HEK293 (cell line): Measurements from ENCODE around the gene VEZF1.
A peak's percentile ranks its signal among the peaks of the same experiment; 100 is the strongest.

Source experiments
- CTCF ChIA-PET: fragments of 350-600 bp; formaldehyde crosslinking; extraction: SDS; loops from one replicate; lab custom pipeline; 2021; ENCODE audit warnings: antibody characterized with exemption; lab: Yijun Ruan, JAX
- POLR2A ChIA-PET: fragments of 300-600 bp; formaldehyde crosslinking; extraction: SDS; loops from one replicate; lab custom pipeline; 2020; ENCODE audit warnings: antibody characterized with exemption, inconsistent platforms; lab: Yijun Ruan, JAX
- H3K27ac ChIP-seq: fragments of 200-500 bp; sonication (Bioruptor generic); 2 replicates; pipeline ENCODE4 v1.5.1; 2014; ENCODE audit warnings: low read depth, low read length, control low read depth, inconsistent platforms; ENCODE audit errors: extremely low read depth
- H3K36me3 ChIP-seq, 2 experiments: fragments of 200-500 bp in 1 of 2; sonication (Bioruptor generic) in 1 of 2; 1 replicate in 1 of 2; 2 replicates in 1 of 2; pipeline ENCODE4 v1.5.1; 2014 to 2017; ENCODE audit warnings: inconsistent platforms in 2 of 2, low read length in 2 of 2; ENCODE audit not compliant: control insufficient read depth in 2 of 2, insufficient read depth in 1 of 2
- H3K4me1 ChIP-seq: fragments of 200-500 bp; sonication (Bioruptor generic); 2 replicates; pipeline ENCODE4 v1.5.1; 2014; ENCODE audit warnings: mild to moderate bottlenecking, low read length, inconsistent platforms; ENCODE audit not compliant: control insufficient read depth, insufficient read depth
- H3K4me3 ChIP-seq: 2 replicates; pipeline ENCODE4 v1.5.1; 2011; ENCODE audit warnings: low read depth, mild to moderate bottlenecking, control low read depth, low read length, moderate library complexity
- H3K9me3 ChIP-seq: fragments of 200-500 bp; sonication (Bioruptor generic); 2 replicates; pipeline ENCODE4 v1.5.1; 2014; ENCODE audit warnings: low read depth, low read length, inconsistent platforms; ENCODE audit not compliant: control insufficient read depth, insufficient read depth
- BCL11A ChIP-seq: fragments of 450-650 bp; formaldehyde crosslinking; IDR thresholded peaks from 2 replicates; pipeline ENCODE4 v1.5.1; 2016; ENCODE audit warnings: low read depth, missing biosample characterization, missing genetic modification characterization
- EGR2 ChIP-seq: fragments of 450-650 bp; formaldehyde crosslinking; IDR thresholded peaks from 2 replicates; pipeline ENCODE4 v1.5.1; 2016; ENCODE audit warnings: low read depth, missing biosample characterization, missing genetic modification characterization
- HOXC10 ChIP-seq: sonication (generic); formaldehyde crosslinking; IDR thresholded peaks from 2 replicates; pipeline ENCODE4 v1.8.1; 2023; ENCODE audit warnings: mild to moderate bottlenecking, missing genetic modification reagents
- IKZF3 ChIP-seq: fragments of 450-650 bp; IDR thresholded peaks from 2 replicates; pipeline ENCODE4 v1.5.0; 2018; ENCODE audit warnings: missing biosample characterization, mild to moderate bottlenecking, missing genetic modification characterization, moderate library complexity
- KLF10 ChIP-seq: fragments of 450-650 bp; IDR thresholded peaks from 2 replicates; pipeline ENCODE4 v1.5.1; 2018; ENCODE audit warnings: missing biosample characterization, mild to moderate bottlenecking, missing genetic modification characterization
- KLF16 ChIP-seq: fragments of 450-650 bp; formaldehyde crosslinking; IDR thresholded peaks from 2 replicates; pipeline ENCODE4 v1.5.1; 2017; ENCODE audit warnings: missing biosample characterization, missing genetic modification characterization
- SALL2 ChIP-seq: fragments of 450-650 bp; formaldehyde crosslinking; IDR thresholded peaks from 2 replicates; pipeline ENCODE4 v1.5.0; 2017; ENCODE audit warnings: missing biosample characterization, mild to moderate bottlenecking, missing genetic modification characterization, borderline replicate concordance
- SCRT2 ChIP-seq: fragments of 450-650 bp; formaldehyde crosslinking; IDR thresholded peaks from 2 replicates; pipeline ENCODE4 v1.5.1; 2016; ENCODE audit warnings: missing biosample characterization, missing genetic modification characterization
- SP2 ChIP-seq: fragments of 450-650 bp; formaldehyde crosslinking; IDR thresholded peaks from 2 replicates; pipeline ENCODE4 v1.5.1; 2016; ENCODE audit warnings: missing biosample characterization, missing genetic modification characterization
- TCF7L2 ChIP-seq: IDR thresholded peaks from 2 replicates; pipeline ENCODE4 v1.6.1; 2011; ENCODE audit warnings: low read depth, mild to moderate bottlenecking, inconsistent platforms, low read length, moderate library complexity, borderline replicate concordance
- ZBTB1 ChIP-seq: fragments of 450-650 bp; formaldehyde crosslinking; IDR thresholded peaks from 2 replicates; pipeline ENCODE4 v1.5.1; 2016; ENCODE audit warnings: missing biosample characterization, missing genetic modification characterization
- ZEB2 ChIP-seq: fragments of 450-650 bp; formaldehyde crosslinking; IDR thresholded peaks from 2 replicates; pipeline ENCODE4 v1.5.1; 2016; ENCODE audit warnings: missing biosample characterization, missing genetic modification characterization
- ZFHX2 ChIP-seq: fragments of 450-650 bp; formaldehyde crosslinking; conservative IDR thresholded peaks from 2 replicates; pipeline ENCODE4 v1.5.1; 2016; ENCODE audit warnings: missing biosample characterization, missing genetic modification characterization
- ZNF140 ChIP-seq: fragments of 450-650 bp; formaldehyde crosslinking; IDR thresholded peaks from 2 replicates; pipeline ENCODE4 v1.5.1; 2016; ENCODE audit warnings: missing biosample characterization, missing genetic modification characterization
- ZNF16 ChIP-seq: fragments of 450-650 bp; formaldehyde crosslinking; IDR thresholded peaks from 2 replicates; pipeline ENCODE4 v1.5.1; 2016; ENCODE audit warnings: low read depth, missing biosample characterization, missing genetic modification characterization
- ZNF341 ChIP-seq: fragments of 450-650 bp; formaldehyde crosslinking; IDR thresholded peaks from 2 replicates; pipeline ENCODE4; 2016; ENCODE audit warnings: low read depth, missing biosample characterization, missing genetic modification characterization
- ZNF366 ChIP-seq: fragments of 450-650 bp; formaldehyde crosslinking; conservative IDR thresholded peaks from 2 replicates; pipeline ENCODE4 v1.5.1; 2016; ENCODE audit warnings: missing biosample characterization, missing genetic modification characterization
- ZNF544 ChIP-seq: fragments of 450-650 bp; formaldehyde crosslinking; IDR thresholded peaks from 2 replicates; pipeline ENCODE4 v1.5.0; 2017; ENCODE audit warnings: missing biosample characterization, missing genetic modification characterization
- ZNF621 ChIP-seq: fragments of 450-650 bp; formaldehyde crosslinking; IDR thresholded peaks from 2 replicates; pipeline ENCODE4 v1.5.1; 2017; ENCODE audit warnings: missing biosample characterization, missing genetic modification characterization
- ZNF660 ChIP-seq: fragments of 450-650 bp; IDR thresholded peaks from 2 replicates; pipeline ENCODE4 v1.5.1; 2018; ENCODE audit warnings: missing biosample characterization, mild to moderate bottlenecking, missing genetic modification characterization
- ZSCAN16 ChIP-seq: fragments of 450-650 bp; formaldehyde crosslinking; IDR thresholded peaks from 2 replicates; pipeline ENCODE4 v1.5.1; 2016; ENCODE audit warnings: missing biosample characterization, missing genetic modification characterization
- TF ChIP-seq, protein P1 (sequence below): fragments of 450-650 bp; formaldehyde crosslinking; IDR thresholded peaks from 2 replicates; pipeline ENCODE4; 2016; ENCODE audit warnings: missing biosample characterization, missing genetic modification characterization
- TF ChIP-seq, protein P2 (sequence below): fragments of 450-650 bp; formaldehyde crosslinking; conservative IDR thresholded peaks from 2 replicates; pipeline ENCODE4 v1.5.1; 2016; ENCODE audit warnings: low read depth, missing biosample characterization, missing genetic modification characterization
- TF ChIP-seq, protein P3 (sequence below): fragments of 450-650 bp; formaldehyde crosslinking; IDR thresholded peaks from 2 replicates; pipeline ENCODE4 v1.5.1; 2016; ENCODE audit warnings: missing biosample characterization, missing genetic modification characterization, borderline replicate concordance

VEZF1 gene

DNA sequence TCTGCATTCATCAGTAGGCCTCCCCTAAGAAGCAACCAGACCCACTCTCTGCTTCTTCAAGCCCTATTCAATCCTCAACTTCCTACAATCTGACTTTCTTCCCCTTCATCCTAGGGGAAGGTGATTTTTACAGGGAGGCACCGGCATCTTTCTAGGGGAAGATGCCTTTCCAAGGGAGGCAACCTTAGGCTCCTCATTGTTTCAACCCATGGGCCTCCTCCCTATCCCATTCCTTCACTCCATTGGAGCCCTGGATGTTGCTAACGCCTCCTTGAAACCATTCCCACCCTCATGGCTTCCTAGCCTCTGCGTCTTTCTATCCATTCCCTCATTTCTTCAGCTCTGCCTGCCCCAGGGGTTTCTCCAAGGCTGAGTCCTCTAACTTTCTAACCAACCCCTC is 30.2 kb downstream of the VEZF1 start:
- H3K4me3 ChIP-seq = no peak overlapping the region
- CTCF ChIA-PET = interaction anchor here (1.0 kb wide), 1 partner anchor 13 kb away, joined by 4 read pairs; no protein-coding TSS in a partner anchor
- no peak overlapping the region; the same call in 1 of the 2 replicates for H3K27ac ChIP-seq
- no peak; the same call in 1 of the 2 replicates for TF ChIP-seq IKZF3
- TF ChIP-seq, protein P1, sequence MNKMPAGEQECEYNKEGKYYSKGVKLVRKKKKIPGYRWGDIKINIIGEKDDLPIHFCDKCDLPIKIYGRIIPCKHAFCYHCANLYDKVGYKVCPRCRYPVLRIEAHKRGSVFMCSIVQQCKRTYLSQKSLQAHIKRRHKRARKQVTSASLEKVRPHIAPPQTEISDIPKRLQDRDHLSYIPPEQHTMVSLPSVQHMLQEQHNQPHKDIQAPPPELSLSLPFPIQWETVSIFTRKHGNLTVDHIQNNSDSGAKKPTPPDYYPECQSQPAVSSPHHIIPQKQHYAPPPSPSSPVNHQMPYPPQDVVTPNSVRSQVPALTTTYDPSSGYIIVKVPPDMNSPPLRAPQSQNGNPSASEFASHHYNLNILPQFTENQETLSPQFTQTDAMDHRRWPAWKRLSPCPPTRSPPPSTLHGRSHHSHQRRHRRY = no peak
- TF ChIP-seq ZBTB1 (tag by site-specific recombination) = no peak
- no peak for TF ChIP-seq KLF10
- TF ChIP-seq ZNF16 = no peak
- TF ChIP-seq ZNF366 = no peak
- TF ChIP-seq, all 188 proteins: peak for 0
- H3K9me3 ChIP-seq = no peaks in the 10 kb centered on the region
- peaks cover 26% of the 10 kb centered on the region for H3K4me1 ChIP-seq
- no peaks in the 10 kb centered on the region for H3K36me3 ChIP-seq
- POLR2A ChIA-PET = interaction anchor here (0.7 kb wide), 1 partner anchor 41 kb away, joined by 5 read pairs; no protein-coding TSS in a partner anchor

DNA sequence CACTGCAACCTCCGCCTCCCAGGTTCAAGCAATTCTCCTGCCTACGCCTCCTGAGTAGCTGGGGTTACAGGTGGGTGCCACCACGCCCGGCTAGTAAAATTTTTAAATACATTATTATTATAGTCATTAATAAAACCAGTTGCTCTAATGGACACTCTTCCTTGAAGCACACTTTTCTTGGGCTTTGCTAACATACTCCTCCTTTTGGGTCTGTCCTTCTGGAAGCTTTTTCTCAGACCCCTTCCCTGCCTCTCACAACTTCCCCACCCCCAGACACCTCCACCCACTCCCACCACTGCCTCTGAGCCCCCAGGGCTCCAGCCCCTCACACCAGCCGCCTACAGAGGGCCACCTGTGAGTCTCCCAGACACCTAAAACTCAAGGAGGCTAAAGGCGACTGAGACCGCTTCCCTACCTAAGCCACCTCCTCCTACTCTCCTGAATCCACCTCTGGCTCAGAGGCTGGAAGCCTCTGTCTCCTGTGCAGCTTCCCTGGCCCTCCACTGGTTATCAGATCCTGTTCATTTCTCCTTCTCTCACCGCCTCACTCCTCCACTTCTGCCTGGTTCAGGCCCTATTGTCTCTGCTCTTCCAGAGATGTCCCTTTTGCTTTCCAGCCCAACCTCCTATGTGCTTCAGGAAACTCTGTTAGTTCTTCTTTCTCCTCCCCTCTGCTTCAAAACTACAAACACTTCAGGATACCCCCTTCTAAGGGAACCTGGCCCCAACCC is 30.8 kb downstream of the VEZF1 start:
- Histone ChIP-seq H3K9me3 (no peaks in the 10 kb centered on the region), H3K4me1 (peaks cover 32% of the 10 kb centered on the region), H3K4me3 (no peak overlapping the region), H3K36me3 (no peaks in the 10 kb centered on the region), H3K27ac (no peak overlapping the region; the same call in 1 of the 2 replicates)
- ChIA-PET POLR2A (interaction anchor here (1.0 to 3.3 kb wide), 7 partner anchors 8 to 57 kb away, joined by 3 to 22 read pairs (median 8); no protein-coding TSS in a partner anchor), CTCF (interaction anchor here (0.7 to 2.4 kb wide), 4 partner anchors 42 to 123 kb away, joined by 3 to 7 read pairs (median 4); no protein-coding TSS in a partner anchor)
- no peak for TF ChIP-seq TCF7L2
- TF ChIP-seq ZSCAN16 (tag by site-specific recombination) = no peak
- no peak for TF ChIP-seq SP2 (tag by site-specific recombination)
- TF ChIP-seq ZNF140 (tag by site-specific recombination) = no peak
- TF ChIP-seq BCL11A (tag by site-specific recombination) = no peak
- TF ChIP-seq ZNF16 = no peak
- TF ChIP-seq EGR2 (tag by site-specific recombination) = peak; percentile 94
- TF ChIP-seq HOXC10 (CRISPR knock-in tag) = no peak
- TF ChIP-seq, protein P2, sequence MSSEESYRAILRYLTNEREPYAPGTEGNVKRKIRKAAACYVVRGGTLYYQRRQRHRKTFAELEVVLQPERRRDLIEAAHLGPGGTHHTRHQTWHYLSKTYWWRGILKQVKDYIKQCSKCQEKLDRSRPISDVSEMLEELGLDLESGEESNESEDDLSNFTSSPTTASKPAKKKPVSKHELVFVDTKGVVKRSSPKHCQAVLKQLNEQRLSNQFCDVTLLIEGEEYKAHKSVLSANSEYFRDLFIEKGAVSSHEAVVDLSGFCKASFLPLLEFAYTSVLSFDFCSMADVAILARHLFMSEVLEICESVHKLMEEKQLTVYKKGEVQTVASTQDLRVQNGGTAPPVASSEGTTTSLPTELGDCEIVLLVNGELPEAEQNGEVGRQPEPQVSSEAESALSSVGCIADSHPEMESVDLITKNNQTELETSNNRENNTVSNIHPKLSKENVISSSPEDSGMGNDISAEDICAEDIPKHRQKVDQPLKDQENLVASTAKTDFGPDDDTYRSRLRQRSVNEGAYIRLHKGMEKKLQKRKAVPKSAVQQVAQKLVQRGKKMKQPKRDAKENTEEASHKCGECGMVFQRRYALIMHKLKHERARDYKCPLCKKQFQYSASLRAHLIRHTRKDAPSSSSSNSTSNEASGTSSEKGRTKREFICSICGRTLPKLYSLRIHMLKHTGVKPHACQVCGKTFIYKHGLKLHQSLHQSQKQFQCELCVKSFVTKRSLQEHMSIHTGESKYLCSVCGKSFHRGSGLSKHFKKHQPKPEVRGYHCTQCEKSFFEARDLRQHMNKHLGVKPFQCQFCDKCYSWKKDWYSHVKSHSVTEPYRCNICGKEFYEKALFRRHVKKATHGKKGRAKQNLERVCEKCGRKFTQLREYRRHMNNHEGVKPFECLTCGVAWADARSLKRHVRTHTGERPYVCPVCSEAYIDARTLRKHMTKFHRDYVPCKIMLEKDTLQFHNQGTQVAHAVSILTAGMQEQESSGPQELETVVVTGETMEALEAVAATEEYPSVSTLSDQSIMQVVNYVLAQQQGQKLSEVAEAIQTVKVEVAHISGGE (tag by site-specific recombination) = no peak
- TF ChIP-seq, protein P3, sequence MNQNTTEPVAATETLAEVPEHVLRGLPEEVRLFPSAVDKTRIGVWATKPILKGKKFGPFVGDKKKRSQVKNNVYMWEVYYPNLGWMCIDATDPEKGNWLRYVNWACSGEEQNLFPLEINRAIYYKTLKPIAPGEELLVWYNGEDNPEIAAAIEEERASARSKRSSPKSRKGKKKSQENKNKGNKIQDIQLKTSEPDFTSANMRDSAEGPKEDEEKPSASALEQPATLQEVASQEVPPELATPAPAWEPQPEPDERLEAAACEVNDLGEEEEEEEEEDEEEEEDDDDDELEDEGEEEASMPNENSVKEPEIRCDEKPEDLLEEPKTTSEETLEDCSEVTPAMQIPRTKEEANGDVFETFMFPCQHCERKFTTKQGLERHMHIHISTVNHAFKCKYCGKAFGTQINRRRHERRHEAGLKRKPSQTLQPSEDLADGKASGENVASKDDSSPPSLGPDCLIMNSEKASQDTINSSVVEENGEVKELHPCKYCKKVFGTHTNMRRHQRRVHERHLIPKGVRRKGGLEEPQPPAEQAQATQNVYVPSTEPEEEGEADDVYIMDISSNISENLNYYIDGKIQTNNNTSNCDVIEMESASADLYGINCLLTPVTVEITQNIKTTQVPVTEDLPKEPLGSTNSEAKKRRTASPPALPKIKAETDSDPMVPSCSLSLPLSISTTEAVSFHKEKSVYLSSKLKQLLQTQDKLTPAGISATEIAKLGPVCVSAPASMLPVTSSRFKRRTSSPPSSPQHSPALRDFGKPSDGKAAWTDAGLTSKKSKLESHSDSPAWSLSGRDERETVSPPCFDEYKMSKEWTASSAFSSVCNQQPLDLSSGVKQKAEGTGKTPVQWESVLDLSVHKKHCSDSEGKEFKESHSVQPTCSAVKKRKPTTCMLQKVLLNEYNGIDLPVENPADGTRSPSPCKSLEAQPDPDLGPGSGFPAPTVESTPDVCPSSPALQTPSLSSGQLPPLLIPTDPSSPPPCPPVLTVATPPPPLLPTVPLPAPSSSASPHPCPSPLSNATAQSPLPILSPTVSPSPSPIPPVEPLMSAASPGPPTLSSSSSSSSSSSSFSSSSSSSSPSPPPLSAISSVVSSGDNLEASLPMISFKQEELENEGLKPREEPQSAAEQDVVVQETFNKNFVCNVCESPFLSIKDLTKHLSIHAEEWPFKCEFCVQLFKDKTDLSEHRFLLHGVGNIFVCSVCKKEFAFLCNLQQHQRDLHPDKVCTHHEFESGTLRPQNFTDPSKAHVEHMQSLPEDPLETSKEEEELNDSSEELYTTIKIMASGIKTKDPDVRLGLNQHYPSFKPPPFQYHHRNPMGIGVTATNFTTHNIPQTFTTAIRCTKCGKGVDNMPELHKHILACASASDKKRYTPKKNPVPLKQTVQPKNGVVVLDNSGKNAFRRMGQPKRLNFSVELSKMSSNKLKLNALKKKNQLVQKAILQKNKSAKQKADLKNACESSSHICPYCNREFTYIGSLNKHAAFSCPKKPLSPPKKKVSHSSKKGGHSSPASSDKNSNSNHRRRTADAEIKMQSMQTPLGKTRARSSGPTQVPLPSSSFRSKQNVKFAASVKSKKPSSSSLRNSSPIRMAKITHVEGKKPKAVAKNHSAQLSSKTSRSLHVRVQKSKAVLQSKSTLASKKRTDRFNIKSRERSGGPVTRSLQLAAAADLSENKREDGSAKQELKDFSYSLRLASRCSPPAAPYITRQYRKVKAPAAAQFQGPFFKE (tag by site-specific recombination) = no peak
- TF ChIP-seq ZNF544 (tag by site-specific recombination) = no peak
- no peak for TF ChIP-seq KLF16
- TF ChIP-seq SALL2 (tag by site-specific recombination) = no peak
- TF ChIP-seq ZFHX2 = peak; percentile 92
- TF ChIP-seq ZEB2 (tag by site-specific recombination) = no peak
- peak; percentile 63 for TF ChIP-seq SCRT2
- TF ChIP-seq ZNF341 (tag by site-specific recombination) = 0 out of 2 replicates have a peak, but pooled peaks have one; percentile 42
- TF ChIP-seq ZNF621 (tag by site-specific recombination) = no peak
- no peak for TF ChIP-seq ZNF660 (tag by site-specific recombination)
